ENCODE measurements around the gene WDR81.
A peak's percentile ranks its signal among the peaks of the same experiment; 100 is the strongest.

Gene WDR81

DNA sequence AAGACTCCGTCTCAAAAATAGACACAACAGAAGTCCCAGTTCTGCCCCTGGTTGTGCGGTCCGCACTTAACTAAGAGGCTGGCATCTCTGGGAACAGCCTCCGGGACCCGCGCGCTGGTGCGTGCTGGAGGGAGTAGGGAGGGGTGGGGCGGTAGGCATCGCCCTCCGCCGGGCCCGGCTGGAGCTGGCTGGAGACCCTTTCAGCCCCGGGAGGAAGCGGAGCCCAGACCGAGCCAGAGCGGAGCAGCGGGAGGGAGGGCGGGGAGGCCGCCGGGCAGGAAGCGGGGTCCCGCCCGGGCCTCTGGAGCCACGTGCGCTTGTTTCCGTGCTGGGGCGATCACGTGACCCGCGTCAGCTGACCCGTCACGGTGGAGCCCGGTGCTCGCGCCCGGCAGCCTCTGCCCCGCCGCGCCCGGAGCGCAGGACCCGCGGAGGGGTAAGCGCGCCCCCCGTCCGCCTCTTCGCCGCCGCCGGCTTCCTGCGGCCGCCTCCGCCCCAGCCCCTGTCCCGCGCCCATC lies at the start of gene WDR81 (continued):
- TF ChIP-seq, protein P1, sequence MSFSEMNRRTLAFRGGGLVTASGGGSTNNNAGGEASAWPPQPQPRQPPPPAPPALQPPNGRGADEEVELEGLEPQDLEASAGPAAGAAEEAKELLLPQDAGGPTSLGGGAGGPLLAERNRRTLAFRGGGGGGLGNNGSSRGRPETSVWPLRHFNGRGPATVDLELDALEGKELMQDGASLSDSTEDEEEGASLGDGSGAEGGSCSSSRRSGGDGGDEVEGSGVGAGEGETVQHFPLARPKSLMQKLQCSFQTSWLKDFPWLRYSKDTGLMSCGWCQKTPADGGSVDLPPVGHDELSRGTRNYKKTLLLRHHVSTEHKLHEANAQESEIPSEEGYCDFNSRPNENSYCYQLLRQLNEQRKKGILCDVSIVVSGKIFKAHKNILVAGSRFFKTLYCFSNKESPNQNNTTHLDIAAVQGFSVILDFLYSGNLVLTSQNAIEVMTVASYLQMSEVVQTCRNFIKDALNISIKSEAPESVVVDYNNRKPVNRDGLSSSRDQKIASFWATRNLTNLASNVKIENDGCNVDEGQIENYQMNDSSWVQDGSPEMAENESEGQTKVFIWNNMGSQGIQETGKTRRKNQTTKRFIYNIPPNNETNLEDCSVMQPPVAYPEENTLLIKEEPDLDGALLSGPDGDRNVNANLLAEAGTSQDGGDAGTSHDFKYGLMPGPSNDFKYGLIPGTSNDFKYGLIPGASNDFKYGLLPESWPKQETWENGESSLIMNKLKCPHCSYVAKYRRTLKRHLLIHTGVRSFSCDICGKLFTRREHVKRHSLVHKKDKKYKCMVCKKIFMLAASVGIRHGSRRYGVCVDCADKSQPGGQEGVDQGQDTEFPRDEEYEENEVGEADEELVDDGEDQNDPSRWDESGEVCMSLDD (tag by site-specific recombination; IDR thresholded peaks at IDR 0.05): peak; percentile 28; the same call in 1 of the 2 replicates
- TF ChIP-seq ZNF16 (tag by site-specific recombination; IDR thresholded peaks at IDR 0.05; ENCODE audit: low read depth): no peak
- TF ChIP-seq, protein P2, sequence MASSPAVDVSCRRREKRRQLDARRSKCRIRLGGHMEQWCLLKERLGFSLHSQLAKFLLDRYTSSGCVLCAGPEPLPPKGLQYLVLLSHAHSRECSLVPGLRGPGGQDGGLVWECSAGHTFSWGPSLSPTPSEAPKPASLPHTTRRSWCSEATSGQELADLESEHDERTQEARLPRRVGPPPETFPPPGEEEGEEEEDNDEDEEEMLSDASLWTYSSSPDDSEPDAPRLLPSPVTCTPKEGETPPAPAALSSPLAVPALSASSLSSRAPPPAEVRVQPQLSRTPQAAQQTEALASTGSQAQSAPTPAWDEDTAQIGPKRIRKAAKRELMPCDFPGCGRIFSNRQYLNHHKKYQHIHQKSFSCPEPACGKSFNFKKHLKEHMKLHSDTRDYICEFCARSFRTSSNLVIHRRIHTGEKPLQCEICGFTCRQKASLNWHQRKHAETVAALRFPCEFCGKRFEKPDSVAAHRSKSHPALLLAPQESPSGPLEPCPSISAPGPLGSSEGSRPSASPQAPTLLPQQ (tag by site-specific recombination; IDR thresholded peaks at IDR 0.05): peak; percentile 84
- peak; percentile 56 for TF ChIP-seq KLF16 (tag by site-specific recombination; IDR thresholded peaks at IDR 0.05)
- TF ChIP-seq ZNF121 (tag by site-specific recombination; IDR thresholded peaks at IDR 0.05): 0 out of 2 replicates have a peak, but pooled peaks have one; percentile 53
- peak; percentile 81 for TF ChIP-seq ZBTB8A (tag by site-specific recombination; IDR thresholded peaks at IDR 0.05)
- 0 out of 2 replicates have a peak, but pooled peaks have one; percentile 10 for TF ChIP-seq HOXC10 (CRISPR knock-in tag; IDR thresholded peaks at IDR 0.05)
- TF ChIP-seq SP2 (tag by site-specific recombination; IDR thresholded peaks at IDR 0.05): peak; percentile 43; the same call in 1 of the 2 replicates
- peak; percentile 63; the same call in 1 of the 2 replicates for TF ChIP-seq ZNF335 (tag by site-specific recombination; conservative IDR thresholded peaks at IDR 0.05)
- TF ChIP-seq ZBTB20 (tag by site-specific recombination; IDR thresholded peaks at IDR 0.05): peak; percentile 93
- TF ChIP-seq ZNF660 (tag by site-specific recombination; IDR thresholded peaks at IDR 0.05): 0 out of 2 replicates have a peak, but pooled peaks have one; percentile 61
- 0 out of 2 replicates have a peak, but pooled peaks have one; percentile 17 for TF ChIP-seq ZNF843 (tag by site-specific recombination; IDR thresholded peaks at IDR 0.05)

DNA sequence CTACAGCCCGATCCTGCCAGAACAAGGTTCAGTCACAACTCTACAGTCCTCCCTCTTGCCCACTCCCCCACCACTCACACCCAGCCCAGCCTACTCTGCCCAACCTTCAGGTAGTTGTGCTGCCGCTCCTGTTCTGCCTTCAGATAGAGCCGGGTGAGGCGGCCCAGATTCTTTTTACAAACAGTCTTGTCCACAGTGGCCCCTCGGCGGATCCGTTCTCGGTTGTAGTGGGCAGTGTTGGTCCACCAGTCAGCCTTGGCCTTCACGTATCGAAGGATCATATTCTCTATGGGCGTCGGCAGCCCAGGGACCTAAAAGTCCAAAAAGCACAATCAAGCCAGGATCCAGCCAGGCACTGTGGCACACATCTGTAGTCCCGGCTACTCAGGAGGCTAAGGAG lies 48.1 kb upstream of the WDR81 start:
- TF ChIP-seq, protein P3, sequence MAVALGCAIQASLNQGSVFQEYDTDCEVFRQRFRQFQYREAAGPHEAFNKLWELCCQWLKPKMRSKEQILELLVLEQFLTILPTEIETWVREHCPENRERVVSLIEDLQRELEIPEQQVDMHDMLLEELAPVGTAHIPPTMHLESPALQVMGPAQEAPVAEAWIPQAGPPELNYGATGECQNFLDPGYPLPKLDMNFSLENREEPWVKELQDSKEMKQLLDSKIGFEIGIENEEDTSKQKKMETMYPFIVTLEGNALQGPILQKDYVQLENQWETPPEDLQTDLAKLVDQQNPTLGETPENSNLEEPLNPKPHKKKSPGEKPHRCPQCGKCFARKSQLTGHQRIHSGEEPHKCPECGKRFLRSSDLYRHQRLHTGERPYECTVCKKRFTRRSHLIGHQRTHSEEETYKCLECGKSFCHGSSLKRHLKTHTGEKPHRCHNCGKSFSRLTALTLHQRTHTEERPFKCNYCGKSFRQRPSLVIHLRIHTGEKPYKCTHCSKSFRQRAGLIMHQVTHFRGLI (tag by site-specific recombination; IDR thresholded peaks at IDR 0.05): no peak
- TF ChIP-seq KLF16 (tag by site-specific recombination; IDR thresholded peaks at IDR 0.05) (no peak), ZSCAN23 (tag by site-specific recombination; IDR thresholded peaks at IDR 0.05) (no peak), HOXC10 (CRISPR knock-in tag; IDR thresholded peaks at IDR 0.05) (no peak), ZNF416 (tag by site-specific recombination; IDR thresholded peaks at IDR 0.05) (no peak), BCL11A (tag by site-specific recombination; IDR thresholded peaks at IDR 0.05; ENCODE audit: low read depth) (no peak), ZNF48 (tag by site-specific recombination; IDR thresholded peaks at IDR 0.05) (no peak), ZNF792 (tag by site-specific recombination; IDR thresholded peaks at IDR 0.05) (no peak), ZNF335 (tag by site-specific recombination; conservative IDR thresholded peaks at IDR 0.05) (no peak), ZNF404 (tag by site-specific recombination; IDR thresholded peaks at IDR 0.05) (no peak), ZNF202 (tag by site-specific recombination; IDR thresholded peaks at IDR 0.05; ENCODE audit: borderline replicate concordance) (no peak), ZNF561 (tag by site-specific recombination; IDR thresholded peaks at IDR 0.05; ENCODE audit: borderline replicate concordance) (no peak), ZNF23 (tag by site-specific recombination; IDR thresholded peaks at IDR 0.05; ENCODE audit: borderline replicate concordance) (no peak)
- TF ChIP-seq, protein P4, sequence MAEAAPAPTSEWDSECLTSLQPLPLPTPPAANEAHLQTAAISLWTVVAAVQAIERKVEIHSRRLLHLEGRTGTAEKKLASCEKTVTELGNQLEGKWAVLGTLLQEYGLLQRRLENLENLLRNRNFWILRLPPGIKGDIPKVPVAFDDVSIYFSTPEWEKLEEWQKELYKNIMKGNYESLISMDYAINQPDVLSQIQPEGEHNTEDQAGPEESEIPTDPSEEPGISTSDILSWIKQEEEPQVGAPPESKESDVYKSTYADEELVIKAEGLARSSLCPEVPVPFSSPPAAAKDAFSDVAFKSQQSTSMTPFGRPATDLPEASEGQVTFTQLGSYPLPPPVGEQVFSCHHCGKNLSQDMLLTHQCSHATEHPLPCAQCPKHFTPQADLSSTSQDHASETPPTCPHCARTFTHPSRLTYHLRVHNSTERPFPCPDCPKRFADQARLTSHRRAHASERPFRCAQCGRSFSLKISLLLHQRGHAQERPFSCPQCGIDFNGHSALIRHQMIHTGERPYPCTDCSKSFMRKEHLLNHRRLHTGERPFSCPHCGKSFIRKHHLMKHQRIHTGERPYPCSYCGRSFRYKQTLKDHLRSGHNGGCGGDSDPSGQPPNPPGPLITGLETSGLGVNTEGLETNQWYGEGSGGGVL (tag by site-specific recombination; IDR thresholded peaks at IDR 0.05): no peak
- POLR2A ChIA-PET: interaction anchor here (1.2 kb wide), 1 partner anchor 8 kb away, joined by 4 read pairs; no protein-coding TSS in a partner anchor
- Histone ChIP-seq H3K9me3 (ENCODE audit: control insufficient read depth, insufficient read depth, low read depth, low read length) (no peaks in the 10 kb centered on the region), H3K4me1 (ENCODE audit: control insufficient read depth, insufficient read depth, low read length) (no peaks in the 10 kb centered on the region), H3K36me3 (ENCODE audit: control insufficient read depth in 2 of 2, insufficient read depth in 1 of 2, low read length in 2 of 2) (peaks cover 97 to 98% of the 10 kb centered on the region in 2 experiments), H3K4me3 (ENCODE audit: low read depth, low read length) (no peak overlapping the region), H3K27ac (ENCODE audit: extremely low read depth, low read depth, low read length) (no peak overlapping the region)
- CTCF ChIA-PET: no interaction called here

All from HEK293 (cell line).